Measurements from ENCODE around the gene BCAS4.
"Not testable (repeated sequence)": the region's sequence is repeated elsewhere in the genome, so short reads cannot be mapped to it uniquely, and the experiment has no call there.

The BCAS4 gene

DNA sequence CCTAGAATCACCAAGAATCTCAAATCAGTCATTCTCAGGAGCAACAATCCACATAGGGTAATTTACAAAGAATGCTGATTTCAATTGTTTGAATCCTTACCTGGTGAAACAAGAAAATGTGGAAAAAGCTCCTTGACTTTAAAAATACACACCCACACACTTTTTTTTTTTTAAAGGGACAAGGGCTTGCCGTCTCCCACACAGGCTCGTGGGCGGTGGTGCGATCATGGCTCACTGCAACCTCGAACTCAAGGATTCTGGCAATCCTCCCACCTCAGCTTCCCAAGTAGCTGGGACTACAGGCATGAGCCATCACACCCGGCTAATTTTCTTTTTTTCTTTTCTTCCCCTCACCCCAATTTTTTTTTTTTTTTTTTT, 32.8 kb upstream of the BCAS4 start:
- TF ChIP-seq, protein P1, sequence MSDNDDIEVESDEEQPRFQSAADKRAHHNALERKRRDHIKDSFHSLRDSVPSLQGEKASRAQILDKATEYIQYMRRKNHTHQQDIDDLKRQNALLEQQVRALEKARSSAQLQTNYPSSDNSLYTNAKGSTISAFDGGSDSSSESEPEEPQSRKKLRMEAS (IDR thresholded peaks at IDR 0.05; ENCODE audit: low read depth, low read length) = no peak
- TF ChIP-seq, protein P2, sequence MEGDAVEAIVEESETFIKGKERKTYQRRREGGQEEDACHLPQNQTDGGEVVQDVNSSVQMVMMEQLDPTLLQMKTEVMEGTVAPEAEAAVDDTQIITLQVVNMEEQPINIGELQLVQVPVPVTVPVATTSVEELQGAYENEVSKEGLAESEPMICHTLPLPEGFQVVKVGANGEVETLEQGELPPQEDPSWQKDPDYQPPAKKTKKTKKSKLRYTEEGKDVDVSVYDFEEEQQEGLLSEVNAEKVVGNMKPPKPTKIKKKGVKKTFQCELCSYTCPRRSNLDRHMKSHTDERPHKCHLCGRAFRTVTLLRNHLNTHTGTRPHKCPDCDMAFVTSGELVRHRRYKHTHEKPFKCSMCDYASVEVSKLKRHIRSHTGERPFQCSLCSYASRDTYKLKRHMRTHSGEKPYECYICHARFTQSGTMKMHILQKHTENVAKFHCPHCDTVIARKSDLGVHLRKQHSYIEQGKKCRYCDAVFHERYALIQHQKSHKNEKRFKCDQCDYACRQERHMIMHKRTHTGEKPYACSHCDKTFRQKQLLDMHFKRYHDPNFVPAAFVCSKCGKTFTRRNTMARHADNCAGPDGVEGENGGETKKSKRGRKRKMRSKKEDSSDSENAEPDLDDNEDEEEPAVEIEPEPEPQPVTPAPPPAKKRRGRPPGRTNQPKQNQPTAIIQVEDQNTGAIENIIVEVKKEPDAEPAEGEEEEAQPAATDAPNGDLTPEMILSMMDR (IDR thresholded peaks at IDR 0.05; ENCODE audit: low read depth, low read length) = no peak
- TF ChIP-seq MYC (IDR thresholded peaks at IDR 0.05; ENCODE audit: low read depth, low read length) (no peak), POLR2A (IDR thresholded peaks at IDR 0.05; ENCODE audit: extremely low read depth, insufficient read length) (no peak)
- no peak for DNase-seq (ENCODE audit: low read depth)
- H3K4me3 ChIP-seq (ENCODE audit: low read depth, low read length) = no peak overlapping the region

DNA sequence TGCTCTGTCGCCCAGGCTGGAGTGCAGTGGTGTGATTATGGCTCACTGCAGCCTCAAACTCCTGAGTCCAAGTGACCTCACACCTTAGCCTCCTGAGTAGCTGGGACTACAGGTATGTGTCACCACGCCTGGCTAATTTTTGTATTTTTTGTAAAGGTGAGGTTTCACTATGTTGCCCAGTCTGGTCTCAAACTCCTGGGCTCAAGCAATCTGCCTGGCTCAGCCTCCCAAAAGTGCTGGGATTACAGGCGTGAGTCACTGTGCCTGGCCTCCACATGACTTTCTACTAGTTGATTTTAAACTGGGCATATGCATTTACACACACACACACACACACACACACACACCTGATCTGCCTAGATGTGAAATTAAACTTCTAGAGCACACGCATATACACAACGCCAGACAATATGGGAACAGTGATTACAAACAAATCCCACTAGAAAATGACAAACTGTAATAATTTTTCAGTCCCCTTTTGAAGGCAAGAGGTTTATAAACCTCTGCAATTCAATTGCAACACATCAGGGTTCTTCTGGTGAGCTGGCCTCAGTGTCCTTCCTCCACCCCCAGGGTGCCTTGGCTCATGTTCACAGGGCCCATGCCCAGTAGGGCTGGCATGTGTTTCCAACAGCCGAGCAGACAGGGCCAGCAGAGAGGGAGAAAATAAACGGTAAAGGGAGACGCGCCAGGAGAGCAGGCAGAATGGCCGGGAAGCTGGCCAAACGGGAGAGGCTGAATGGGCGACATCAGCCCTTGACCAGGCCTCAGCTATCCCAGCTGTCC, 32.2 kb upstream of the BCAS4 start:
- H3K4me3 ChIP-seq (ENCODE audit: low read depth, low read length) = no peak overlapping the region
- TF ChIP-seq, protein P2 (IDR thresholded peaks at IDR 0.05; ENCODE audit: low read depth, low read length) = no peak
- TF ChIP-seq MYC (IDR thresholded peaks at IDR 0.05; ENCODE audit: low read depth, low read length) = no peak
- TF ChIP-seq POLR2A (IDR thresholded peaks at IDR 0.05; ENCODE audit: extremely low read depth, insufficient read length) = no peak
- TF ChIP-seq, protein P1 (IDR thresholded peaks at IDR 0.05; ENCODE audit: low read depth, low read length) = no peak
- DNase-seq (ENCODE audit: low read depth) = no peak

DNA sequence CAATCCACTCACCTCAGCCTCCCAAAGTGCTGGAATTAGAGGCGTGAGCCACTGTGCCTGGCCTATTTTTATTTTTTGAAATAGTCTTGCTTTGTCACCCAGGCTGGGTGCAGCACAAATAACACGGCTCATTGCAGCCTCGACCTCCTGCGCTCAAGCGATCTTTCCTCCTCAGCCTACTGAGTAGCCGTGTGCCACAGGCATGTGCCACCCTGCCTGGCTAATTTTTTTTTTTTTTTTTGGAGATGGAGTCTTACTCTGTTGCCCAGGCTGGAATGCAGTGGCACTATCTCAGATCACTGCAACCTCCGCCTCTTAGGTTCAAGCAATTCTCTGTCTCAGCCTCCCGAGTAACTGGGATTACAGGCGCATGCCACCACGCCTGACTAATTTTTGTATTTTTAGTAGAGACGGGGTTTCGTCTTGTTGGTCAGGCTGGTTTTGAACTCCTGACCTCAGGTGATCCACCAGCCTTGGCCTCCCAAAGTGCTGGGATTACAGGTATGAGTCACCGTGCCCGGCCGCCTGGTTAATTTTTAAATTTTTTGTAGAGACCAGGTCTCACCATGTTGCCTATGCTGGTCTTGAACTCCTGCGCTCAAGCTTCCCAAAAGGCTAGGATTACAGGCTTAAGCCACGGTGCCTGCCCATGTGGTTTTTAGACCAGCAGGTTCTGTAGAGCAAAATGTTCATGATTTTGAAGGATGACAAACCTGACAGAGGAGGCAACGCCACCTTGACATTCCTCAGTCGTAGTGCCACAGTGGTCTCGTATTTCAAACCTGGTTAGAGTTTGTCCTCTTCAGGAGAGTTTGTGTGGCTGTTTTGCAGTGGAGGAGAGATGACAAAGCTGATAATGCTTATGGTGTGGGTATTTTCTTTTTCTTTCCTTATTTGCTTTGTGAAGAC, 31.1 kb upstream of the BCAS4 start:
- DNase-seq (ENCODE audit: low read depth); H3K4me3 ChIP-seq (ENCODE audit: low read depth, low read length): not testable (repeated sequence)

DNA sequence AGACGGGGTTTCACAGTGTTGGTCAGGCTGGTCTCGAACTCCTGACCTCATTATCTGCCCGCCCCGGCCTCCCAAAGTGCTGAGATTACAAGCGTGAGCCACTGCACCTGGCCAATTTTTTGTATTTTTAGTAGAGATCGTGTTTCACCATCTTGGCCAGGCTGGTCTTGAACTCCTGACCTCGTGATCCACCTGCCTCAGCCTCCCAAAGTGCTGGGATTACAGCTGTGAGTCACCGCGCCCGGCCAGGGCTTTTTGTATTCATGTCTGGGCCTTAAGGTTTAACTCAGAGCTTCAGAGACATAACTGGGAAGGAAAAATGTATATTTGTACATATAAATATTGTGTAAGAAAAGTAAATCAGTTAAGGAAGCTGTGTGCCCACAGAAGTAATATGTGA, 29.6 kb upstream of the BCAS4 start:
- not testable (repeated sequence) for DNase-seq (ENCODE audit: low read depth); H3K4me3 ChIP-seq (ENCODE audit: low read depth, low read length)

DNA sequence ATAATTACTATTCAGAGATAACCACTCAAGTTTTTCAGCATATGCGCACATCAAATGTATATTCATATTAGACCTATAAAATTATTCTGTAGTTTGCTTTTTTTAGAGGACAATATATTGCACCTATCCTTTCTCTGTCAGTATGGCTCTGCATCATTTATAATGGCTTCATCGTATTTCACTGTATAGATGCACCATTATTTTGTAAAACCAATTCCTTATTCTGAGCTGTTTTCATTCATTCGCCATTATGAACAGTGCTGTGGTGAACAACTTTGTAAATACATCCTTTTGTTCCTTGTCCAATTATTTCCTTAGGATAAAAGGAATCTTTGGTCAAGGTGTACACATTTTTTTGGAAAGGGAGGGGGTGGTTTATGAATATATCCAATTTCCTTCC, 29.2 kb upstream of the BCAS4 start:
- no peak overlapping the region for H3K4me3 ChIP-seq (ENCODE audit: low read depth, low read length)
- TF ChIP-seq MYC (IDR thresholded peaks at IDR 0.05; ENCODE audit: low read depth, low read length) (no peak), POLR2A (IDR thresholded peaks at IDR 0.05; ENCODE audit: extremely low read depth, insufficient read length) (no peak)
- TF ChIP-seq, protein P2 (IDR thresholded peaks at IDR 0.05; ENCODE audit: low read depth, low read length) = no peak
- TF ChIP-seq, protein P1 (IDR thresholded peaks at IDR 0.05; ENCODE audit: low read depth, low read length) = no peak
- DNase-seq (ENCODE audit: low read depth) = no peak

DNA sequence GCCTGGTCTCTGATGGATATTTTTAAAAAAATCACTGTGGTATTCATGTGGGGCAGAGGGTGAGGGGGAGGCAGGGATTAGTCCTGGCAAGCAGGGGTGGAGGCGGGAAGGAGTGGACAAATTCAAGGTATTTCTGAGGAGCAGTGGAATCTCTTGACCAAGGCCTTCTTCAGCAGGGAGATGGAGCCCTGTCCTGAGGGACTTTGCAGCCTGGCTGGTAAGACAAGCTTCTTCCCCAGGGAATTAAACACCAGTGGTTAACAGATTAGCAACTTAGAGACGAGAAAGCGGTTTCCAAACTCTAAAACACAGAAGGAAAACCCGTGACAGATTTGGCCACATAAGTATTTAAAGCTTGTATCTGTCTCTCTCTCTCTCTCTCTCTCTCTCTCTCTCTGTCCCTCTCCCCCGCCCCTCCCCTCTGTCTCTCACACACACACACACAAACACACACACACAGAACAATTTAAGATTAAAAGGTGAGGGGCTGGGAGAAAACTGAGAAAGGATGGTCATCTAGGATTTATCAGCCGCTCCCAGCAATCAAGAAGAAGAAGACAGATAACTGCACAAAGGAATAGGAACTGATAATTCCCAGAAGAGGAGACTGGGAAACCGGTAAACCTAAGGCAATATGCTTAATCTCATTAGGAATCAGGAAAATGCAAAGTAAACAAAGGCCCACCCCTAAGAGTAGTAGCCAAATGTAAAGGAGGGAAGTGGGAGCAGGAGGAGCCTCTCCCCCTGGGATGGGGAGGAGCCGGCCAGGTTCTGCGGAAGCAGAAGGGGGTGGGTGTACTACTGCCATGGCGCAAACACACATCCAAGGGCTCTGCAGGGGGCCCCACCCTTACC, 27.7 kb upstream of the BCAS4 start:
- DNase-seq (ENCODE audit: low read depth) = peak; percentile 65
- not testable (repeated sequence) for H3K4me3 ChIP-seq (ENCODE audit: low read depth, low read length)

DNA sequence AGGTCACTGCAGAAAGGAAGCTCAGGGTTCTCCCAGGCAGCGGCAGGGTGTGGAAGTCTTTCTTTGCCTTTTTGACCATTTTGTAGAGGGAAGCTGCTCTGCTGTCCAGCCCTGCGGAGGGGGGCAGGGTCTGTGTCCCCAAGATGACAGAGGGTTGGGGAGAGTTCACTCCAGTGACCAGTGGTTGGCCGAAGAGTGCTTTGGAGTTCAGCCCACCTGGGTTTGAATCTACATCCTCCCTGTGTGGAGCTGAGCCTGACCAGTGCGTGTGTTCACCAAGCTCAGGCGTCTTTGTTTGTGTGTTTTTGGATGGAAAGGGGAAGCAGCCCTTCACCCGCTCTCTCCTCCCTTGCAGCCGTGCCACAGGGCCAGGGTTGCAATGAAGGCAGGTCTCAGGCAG, 25.9 kb upstream of the BCAS4 start:
- DNase-seq (ENCODE audit: low read depth) = peak; percentile 69

DNA sequence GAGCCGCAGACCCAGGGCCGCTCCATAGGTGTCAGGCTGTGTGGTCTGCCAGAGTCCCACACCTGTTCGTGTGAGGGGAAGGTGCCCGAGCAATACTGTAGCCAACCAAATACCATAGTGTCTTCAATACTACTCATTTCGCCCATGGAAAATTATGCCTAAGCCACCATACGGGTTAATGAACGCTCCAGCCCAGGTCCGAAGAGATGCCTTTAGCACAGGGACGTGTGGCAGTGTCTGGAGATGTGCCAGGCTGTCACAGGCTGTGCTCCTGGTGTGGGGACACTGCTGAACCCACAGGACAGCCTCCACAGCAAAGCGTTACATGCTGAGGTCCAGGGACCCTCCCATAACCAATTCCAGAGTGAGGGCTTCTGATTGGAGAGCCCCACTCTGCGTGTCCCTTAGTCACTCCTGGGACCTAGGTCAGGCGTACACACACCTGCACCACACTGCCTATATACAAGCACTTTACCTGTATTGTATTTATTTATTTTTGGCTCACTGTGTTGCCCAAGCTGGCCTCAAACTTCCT, 25.2 kb upstream of the BCAS4 start:
- not testable (repeated sequence) for DNase-seq (ENCODE audit: low read depth); H3K4me3 ChIP-seq (ENCODE audit: low read depth, low read length)

More for the DNA sequence above, 25.9 kb upstream of the BCAS4 start:
- not testable (repeated sequence) for H3K4me3 ChIP-seq (ENCODE audit: low read depth, low read length)

DNA sequence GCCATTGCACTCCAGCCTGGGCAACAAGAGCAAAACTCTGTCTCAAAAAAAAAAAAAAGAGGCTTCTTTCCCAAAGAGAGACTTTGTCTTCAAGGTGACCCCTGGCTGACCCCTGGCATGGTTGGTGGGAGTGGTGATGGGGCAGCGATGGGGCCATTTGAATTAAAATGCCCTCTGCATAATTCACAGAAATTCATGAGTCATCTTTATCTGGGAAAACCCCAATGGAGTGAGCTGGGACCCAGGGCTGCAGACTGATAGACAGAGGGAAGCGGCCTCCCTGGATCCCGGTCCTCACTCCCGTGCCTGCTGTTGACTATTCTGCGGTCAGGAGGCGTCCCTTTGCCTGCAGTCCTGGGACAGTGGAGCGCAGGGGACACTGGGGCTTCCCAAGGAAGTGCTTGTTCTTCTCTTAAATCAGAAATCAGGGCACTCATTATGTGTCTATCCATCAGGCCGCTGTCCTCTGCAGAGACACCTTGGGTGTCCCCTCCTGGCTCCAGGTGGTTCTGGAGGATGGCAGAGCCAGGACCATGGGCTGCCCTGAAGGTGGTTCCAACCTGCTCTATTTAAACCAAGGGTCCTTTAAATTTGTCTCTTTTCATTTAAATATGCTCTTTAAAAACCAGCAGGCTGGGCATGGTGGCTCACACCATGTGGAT, 23.3 kb upstream of the BCAS4 start:
- not testable (repeated sequence) for DNase-seq (ENCODE audit: low read depth); H3K4me3 ChIP-seq (ENCODE audit: low read depth, low read length)
